Astrocyte (in vitro differentiated cells and primary cell): ENCODE results near the gene TRANK1. TPM values are rescaled to one million over a fixed set of nuclear protein-coding genes. Genes with fewer than 3 reads are reported as not detected.

Source experiments
- DNase-seq: peaks from one replicate; pipeline ENCODE4 v3.0.0-alpha.2; 2010; ENCODE audit warnings: low read depth
- FAIRE-seq: peaks from 2 replicates; lab custom pipeline; 2011; peaks lifted over from hg19 to GRCh38; lab: Jason Lieb, UNC
- H2AFZ ChIP-seq: 2 replicates; pipeline ENCODE4 v1.6.0; 2012; ENCODE audit warnings: low read depth, low read length, inconsistent platforms
- H3K27ac ChIP-seq: 2 replicates; pipeline ENCODE4 v1.5.1; 2011; ENCODE audit warnings: low read depth, low read length, inconsistent platforms
- H3K27me3 ChIP-seq: 2 replicates; pipeline ENCODE4 v1.6.0; 2011; ENCODE audit warnings: low read length, inconsistent platforms; ENCODE audit not compliant: insufficient read depth
- H3K36me3 ChIP-seq: 2 replicates; pipeline ENCODE4 v1.5.1; 2011; ENCODE audit warnings: low read length, inconsistent platforms; ENCODE audit not compliant: insufficient read depth
- H3K4me1 ChIP-seq: 2 replicates; pipeline ENCODE4 v1.5.1; 2011; ENCODE audit warnings: low read length, inconsistent platforms; ENCODE audit not compliant: insufficient read depth
- H3K4me2 ChIP-seq: 2 replicates; pipeline ENCODE4 v1.6.0; 2012; ENCODE audit warnings: low read length, inconsistent platforms
- H3K4me3 ChIP-seq: 2 replicates; pipeline ENCODE4 v1.5.1; 2011; ENCODE audit warnings: low read depth, mild to moderate bottlenecking, low read length, inconsistent platforms; ENCODE audit not compliant: insufficient read depth
- H3K79me2 ChIP-seq: 2 replicates; pipeline ENCODE4 v1.6.0; 2012; ENCODE audit warnings: mild to moderate bottlenecking, low read length, inconsistent platforms; ENCODE audit not compliant: insufficient read depth
- H3K9ac ChIP-seq: 2 replicates; pipeline ENCODE4 v1.6.0; 2012; ENCODE audit warnings: mild to moderate bottlenecking, low read length, inconsistent platforms
- H3K9me3 ChIP-seq: 2 replicates; pipeline ENCODE4 v1.5.1; 2012; ENCODE audit warnings: low read depth, mild to moderate bottlenecking, low read length, inconsistent platforms; ENCODE audit not compliant: insufficient read depth
- H4K20me1 ChIP-seq: 2 replicates; pipeline ENCODE4 v1.6.0; 2012; ENCODE audit warnings: low read length, inconsistent platforms; ENCODE audit not compliant: insufficient read depth
- H3K27ac Mint-ChIP-seq: one replicate; pipeline ENCODE4 v1.8.0; 2021; ENCODE audit warnings: mild to moderate bottlenecking, mixed read lengths; ENCODE audit not compliant: unreplicated experiment
- H3K27me3 Mint-ChIP-seq: one replicate; pipeline ENCODE4 v1.8.0; 2021; ENCODE audit warnings: low read depth, mixed read lengths; ENCODE audit not compliant: unreplicated experiment
- H3K36me3 Mint-ChIP-seq: one replicate; pipeline ENCODE4 v1.8.0; 2021; ENCODE audit warnings: low read depth, mixed read lengths; ENCODE audit not compliant: unreplicated experiment
- H3K4me1 Mint-ChIP-seq: one replicate; pipeline ENCODE4 v1.8.0; 2021; ENCODE audit warnings: low read depth, mixed read lengths; ENCODE audit not compliant: unreplicated experiment
- H3K4me3 Mint-ChIP-seq: one replicate; pipeline ENCODE4 v1.8.0; 2021; ENCODE audit warnings: mild to moderate bottlenecking, moderate library complexity, mixed read lengths; ENCODE audit not compliant: unreplicated experiment
- H3K9me3 Mint-ChIP-seq: one replicate; pipeline ENCODE4 v1.8.0; 2021; ENCODE audit warnings: mild to moderate bottlenecking, mixed read lengths; ENCODE audit not compliant: unreplicated experiment
- CTCF ChIP-seq: IDR thresholded peaks from 2 replicates; pipeline ENCODE4 v1.5.1; 2011; ENCODE audit warnings: low read depth, mild to moderate bottlenecking, inconsistent platforms, low read length, moderate library complexity; ENCODE audit not compliant: insufficient read depth
- EZH2 ChIP-seq: IDR thresholded peaks from 2 replicates; pipeline ENCODE4 v1.6.1; 2012; ENCODE audit warnings: mild to moderate bottlenecking, low read length, inconsistent platforms; ENCODE audit not compliant: insufficient read depth
- total RNA-seq: library from RNA; stranded (reverse); gene quantifications from 2 replicates; pipeline ENCODE4 v1.2.1, GENCODE V29; 2021

The TRANK1 gene
- total RNA-seq, 1 donor from 2014 or later = 5.6 TPM

- Mint-ChIP-seq H3K4me3 (peak overlapping the region; percentile 45), H3K9me3 (no peaks in the 10 kb centered on the region)
These were observed 43.5 kb upstream of the TRANK1 start for GRCh38 chr3:36988356-36988755.

GRCh38 chr3:36981006-36981405 is 36.2 kb upstream of the TRANK1 start:
- no peaks in the 10 kb centered on the region for H3K79me2 ChIP-seq
- Mint-ChIP-seq H3K4me3 (no peak overlapping the region), H3K27ac (no peak overlapping the region), H3K4me1 (no peaks in the 10 kb centered on the region), H3K9me3 (peaks cover 3% of the 10 kb centered on the region), H3K36me3 (peaks cover 9% of the 10 kb centered on the region), H3K27me3 (no peaks in the 10 kb centered on the region)
- H3K4me2 ChIP-seq = no peak overlapping the region
- peaks cover 3% of the 10 kb centered on the region for H3K9me3 ChIP-seq
- DNase-seq (no peak), FAIRE-seq (no peak)
- H3K27me3 ChIP-seq = no peaks in the 10 kb centered on the region
- peaks cover 4% of the 10 kb centered on the region for H4K20me1 ChIP-seq
- H3K4me1 ChIP-seq = no peaks in the 10 kb centered on the region
- H3K4me3 ChIP-seq = no peak overlapping the region
- H2AFZ ChIP-seq = no peak overlapping the region
- H3K27ac ChIP-seq = no peak overlapping the region
- TF ChIP-seq CTCF = no peak
- TF ChIP-seq EZH2 = no peak
- H3K9ac ChIP-seq = no peak overlapping the region
- H3K36me3 ChIP-seq = peaks cover 25% of the 10 kb centered on the region

More at GRCh38 chr3:36988356-36988755, 43.5 kb upstream of the TRANK1 start:
- peak overlapping the region; percentile 16 for H3K4me2 ChIP-seq
- no peaks in the 10 kb centered on the region for H3K9me3 ChIP-seq
- no peak overlapping the region for H3K27ac ChIP-seq
- FAIRE-seq (no peak), DNase-seq (no peak)
- no peaks in the 10 kb centered on the region for H3K27me3 Mint-ChIP-seq
- peaks cover 15% of the 10 kb centered on the region for H3K36me3 Mint-ChIP-seq
- H3K4me3 ChIP-seq = no peak overlapping the region
- no peak overlapping the region for H3K27ac Mint-ChIP-seq
- H3K9ac ChIP-seq = no peak overlapping the region
- peaks cover 56% of the 10 kb centered on the region for H4K20me1 ChIP-seq
- H2AFZ ChIP-seq = no peak overlapping the region
- no peaks in the 10 kb centered on the region for H3K27me3 ChIP-seq
- peaks cover 46% of the 10 kb centered on the region for H3K36me3 ChIP-seq
- H3K4me1 ChIP-seq = peaks cover 21% of the 10 kb centered on the region
- H3K4me1 Mint-ChIP-seq = peaks cover 13% of the 10 kb centered on the region
- H3K79me2 ChIP-seq = peaks cover 49% of the 10 kb centered on the region
- TF ChIP-seq EZH2 = no peak
- TF ChIP-seq CTCF = no peak

GRCh38 chr3:36973139-36973538 is 28.3 kb upstream of the TRANK1 start:
- no peak for FAIRE-seq
- Mint-ChIP-seq H3K4me1 (peaks cover 4% of the 10 kb centered on the region), H3K4me3 (no peak overlapping the region), H3K27ac (no peak overlapping the region), H3K27me3 (no peaks in the 10 kb centered on the region), H3K36me3 (no peaks in the 10 kb centered on the region), H3K9me3 (peaks cover 5% of the 10 kb centered on the region)
- Histone ChIP-seq H4K20me1 (no peaks in the 10 kb centered on the region), H3K9ac (no peak overlapping the region), H3K4me3 (no peak overlapping the region), H3K4me1 (peaks cover 7% of the 10 kb centered on the region), H3K27ac (no peak overlapping the region), H3K27me3 (no peaks in the 10 kb centered on the region), H2AFZ (no peak overlapping the region), H3K4me2 (no peak overlapping the region), H3K79me2 (no peaks in the 10 kb centered on the region), H3K9me3 (no peaks in the 10 kb centered on the region), H3K36me3 (no peaks in the 10 kb centered on the region)
- TF ChIP-seq CTCF (no peak), EZH2 (no peak)
- DNase-seq = no peak
